ENCODE data around the gene F2RL1. TPM values are rescaled to one million over a fixed set of nuclear protein-coding genes. Genes with fewer than 3 reads are reported as not detected.
"Not testable (repeated sequence)": the region's sequence is repeated elsewhere in the genome, so short reads cannot be mapped to it uniquely, and the experiment has no call there.

Gene F2RL1
- total and polyA plus RNA-seq, 5 donors = 0.68 to 3.3 (median 1.4) TPM

DNA sequence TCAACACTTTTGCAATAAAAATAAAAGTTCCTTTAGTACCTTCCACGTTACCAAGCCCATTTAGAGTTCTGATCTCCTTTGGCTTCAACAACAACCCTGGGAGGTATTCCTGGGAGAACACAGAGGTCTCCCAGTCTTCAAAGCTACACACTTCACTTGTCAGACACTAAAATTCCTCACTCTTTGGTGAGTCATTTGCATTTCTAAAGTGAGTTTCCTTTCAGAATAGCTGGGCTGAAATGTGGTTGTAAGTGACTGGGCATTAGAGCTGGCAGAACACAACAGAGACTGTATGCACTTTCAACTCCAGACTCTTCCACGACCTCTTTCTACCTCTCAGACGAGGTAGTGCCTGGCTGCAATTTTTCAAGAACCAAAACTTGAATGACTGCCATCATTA is 11.5 kb upstream of the F2RL1 start:
- Histone ChIP-seq H3K9me3 (ENCODE audit: control insufficient read depth, low read length) (no peaks in the 10 kb centered on the region), H3K4me1 (ENCODE audit: control insufficient read depth, insufficient read depth, low read length) (no peaks in the 10 kb centered on the region), H3K4me3 (ENCODE audit: low read length) (no peak overlapping the region), H3K27ac (ENCODE audit: low read length) (no peak overlapping the region), H3K27me3 (ENCODE audit: control insufficient read depth, insufficient read depth) (no peaks in the 10 kb centered on the region)
- whole genome bisulfite sequencing = 82% methylated on average over 3 of the region's 3 CpGs
- ATAC-seq (no peak), DNase-seq (no peak)
- intact Hi-C loops (cut with DNase I) = no loop called here

DNA sequence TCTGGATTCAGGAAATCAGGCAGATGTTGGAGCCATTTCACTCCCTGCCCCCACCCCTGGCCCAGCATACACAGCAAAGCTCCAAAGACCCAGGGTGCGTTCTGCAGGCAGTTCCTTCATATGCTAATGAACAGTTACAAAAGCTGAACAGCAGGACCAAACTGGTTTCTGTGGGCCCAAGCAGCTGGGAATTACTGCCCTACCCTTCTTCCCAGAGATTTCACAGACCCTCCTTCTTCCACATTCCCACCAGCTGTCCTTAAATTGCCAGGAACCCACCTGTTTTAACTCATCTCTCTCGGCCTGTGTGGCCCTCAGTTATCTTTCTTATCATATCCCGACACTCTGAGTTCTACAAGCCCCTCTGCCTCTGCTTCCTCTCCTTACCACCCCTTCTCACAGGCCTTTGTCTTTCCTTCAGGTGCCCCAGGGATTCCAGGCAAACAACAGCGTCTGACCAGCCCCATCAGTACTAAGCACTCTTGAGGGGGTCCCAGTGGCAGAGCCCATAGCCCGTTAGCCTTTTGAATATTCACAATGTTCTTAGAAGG is 10.6 kb upstream of the F2RL1 start:
- DNase-seq (no peak), ATAC-seq (no peak)
- no peaks in the 10 kb centered on the region for H3K27me3 ChIP-seq (ENCODE audit: control insufficient read depth, insufficient read depth)
- no peaks in the 10 kb centered on the region for H3K4me1 ChIP-seq (ENCODE audit: control insufficient read depth, insufficient read depth, low read length)
- intact Hi-C loops (cut with DNase I) = no loop called here
- H3K4me3 ChIP-seq (ENCODE audit: low read length) = no peak overlapping the region
- H3K27ac ChIP-seq (ENCODE audit: low read length) = no peak overlapping the region
- 62% methylated on average over 5 of the region's 5 CpGs for WGBS
- H3K9me3 ChIP-seq (ENCODE audit: control insufficient read depth, low read length) = no peaks in the 10 kb centered on the region

- no peaks in the 10 kb centered on the region for H3K4me1 ChIP-seq (ENCODE audit: control insufficient read depth, insufficient read depth, low read length)
- H3K4me3 ChIP-seq (ENCODE audit: low read length) = no peak overlapping the region
- intact Hi-C loops (cut with DNase I) = no loop called here
- no peaks in the 10 kb centered on the region for H3K9me3 ChIP-seq (ENCODE audit: control insufficient read depth, low read length)
- 80% methylated on average over 4 of the region's 4 CpGs for WGBS
- ATAC-seq = no peak
- H3K27me3 ChIP-seq (ENCODE audit: control insufficient read depth, insufficient read depth) = no peaks in the 10 kb centered on the region
- no peak overlapping the region for H3K27ac ChIP-seq (ENCODE audit: low read length)
- no peak for DNase-seq
Observed at GRCh38 chr5:76809141-76809540, 9.7 kb upstream of the F2RL1 start.

DNA sequence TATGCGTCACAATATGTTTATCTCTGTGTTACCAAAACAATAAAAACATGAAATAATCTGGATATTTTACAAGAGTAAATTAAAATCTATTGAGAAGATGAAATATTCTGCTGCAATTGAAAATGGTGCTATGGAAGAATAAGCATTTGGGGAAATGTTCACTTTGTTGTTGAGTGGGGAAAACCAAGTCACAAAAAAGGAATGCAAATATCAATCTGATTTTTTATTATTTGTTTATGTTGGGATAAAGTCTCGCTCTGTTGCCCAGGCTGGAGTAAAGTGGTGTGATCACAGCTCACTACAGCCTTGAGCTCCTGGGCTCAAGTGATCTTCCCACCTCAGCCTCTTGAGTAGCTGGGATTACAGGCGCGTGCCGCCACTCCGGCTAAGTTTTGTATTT is 8.6 kb upstream of the F2RL1 start:
- DNase-seq = no peak
- WGBS = 96% methylated on average over 6 of the region's 6 CpGs
- intact Hi-C loops (cut with DNase I) = no loop called here
- no peak overlapping the region for H3K27ac ChIP-seq (ENCODE audit: low read length)
- no peaks in the 10 kb centered on the region for H3K4me1 ChIP-seq (ENCODE audit: control insufficient read depth, insufficient read depth, low read length)
- ATAC-seq = no peak
- no peaks in the 10 kb centered on the region for H3K9me3 ChIP-seq (ENCODE audit: control insufficient read depth, low read length)
- no peaks in the 10 kb centered on the region for H3K27me3 ChIP-seq (ENCODE audit: control insufficient read depth, insufficient read depth)
- H3K4me3 ChIP-seq (ENCODE audit: low read length) = no peak overlapping the region

- Histone ChIP-seq H3K9me3 (ENCODE audit: control insufficient read depth, low read length) (no peaks in the 10 kb centered on the region), H3K4me3 (ENCODE audit: low read length) (no peak overlapping the region), H3K27ac (ENCODE audit: low read length) (no peak overlapping the region), H3K27me3 (ENCODE audit: control insufficient read depth, insufficient read depth) (no peaks in the 10 kb centered on the region), H3K4me1 (ENCODE audit: control insufficient read depth, insufficient read depth, low read length) (no peaks in the 10 kb centered on the region)
- intact Hi-C loops (cut with DNase I) = no loop called here
- 94% methylated on average over 5 of the region's 5 CpGs for WGBS
- DNase-seq (no peak), ATAC-seq (no peak)
Observed at GRCh38 chr5:76811214-76811613, 7.6 kb upstream of the F2RL1 start.

DNA sequence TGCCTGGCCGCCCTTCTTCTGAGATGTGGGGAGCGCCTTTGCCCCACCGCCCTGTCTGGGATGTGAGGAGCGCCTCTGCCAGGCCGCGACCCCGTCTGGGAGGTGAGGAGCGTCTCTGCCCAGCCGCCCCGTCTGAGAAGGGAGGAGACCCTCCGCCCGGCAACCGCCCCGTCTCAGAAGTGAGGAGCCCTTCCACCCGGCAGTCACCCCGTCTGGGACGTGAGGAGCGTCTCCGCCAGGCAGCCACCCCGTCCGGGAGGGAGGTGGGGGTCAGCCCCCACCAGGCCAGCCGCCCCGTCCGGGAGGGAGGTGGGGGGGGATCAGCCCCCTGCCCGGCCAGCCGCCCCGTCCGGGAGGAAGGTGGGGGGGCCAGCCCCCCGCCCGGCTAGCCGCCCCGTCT is 6.6 kb upstream of the F2RL1 start:
- H3K4me1 ChIP-seq (ENCODE audit: control insufficient read depth, insufficient read depth, low read length); H3K27me3 ChIP-seq (ENCODE audit: control insufficient read depth, insufficient read depth); H3K27ac ChIP-seq (ENCODE audit: low read length); ATAC-seq; H3K4me3 ChIP-seq (ENCODE audit: low read length); intact Hi-C loops (cut with DNase I); H3K9me3 ChIP-seq (ENCODE audit: control insufficient read depth, low read length): not testable (repeated sequence)
- peak in 1 of 3 donors; percentile 61 for DNase-seq
- 97% methylated on average over 32 of the region's 32 CpGs for WGBS

DNA sequence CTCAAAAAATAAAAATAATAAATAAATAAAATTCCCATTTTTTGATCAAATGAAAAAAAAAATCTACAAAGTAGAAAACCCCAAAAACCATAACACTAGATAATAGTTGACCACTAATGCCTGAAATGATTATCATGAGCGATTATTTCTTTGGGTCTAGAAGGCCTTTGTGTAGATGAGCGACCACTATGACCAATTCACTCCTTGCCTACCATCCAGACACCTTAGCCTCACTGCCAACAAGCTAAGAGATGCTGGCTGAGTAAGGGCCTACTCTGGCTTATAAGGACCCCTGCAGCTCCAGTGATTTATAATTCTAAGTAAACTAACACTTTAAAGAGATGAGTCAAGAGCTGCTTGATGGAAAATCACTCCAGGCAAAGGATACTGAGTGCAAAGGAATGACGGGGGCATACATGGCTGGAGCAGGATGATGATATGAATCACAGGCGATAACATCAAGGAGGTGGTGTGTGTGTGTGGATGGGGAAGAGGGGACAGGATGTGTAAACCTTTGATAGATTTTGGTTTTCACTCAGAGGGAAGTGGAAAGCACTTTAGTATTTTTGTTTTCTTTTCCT is 4.8 kb upstream of the F2RL1 start:
- ATAC-seq (no peak), DNase-seq (no peak)
- intact Hi-C loops (cut with DNase I) = no loop called here
- no peak overlapping the region for H3K4me3 ChIP-seq (ENCODE audit: low read length)
- no peaks in the 10 kb centered on the region for H3K27me3 ChIP-seq (ENCODE audit: control insufficient read depth, insufficient read depth)
- H3K27ac ChIP-seq (ENCODE audit: low read length) = no peak overlapping the region
- H3K4me1 ChIP-seq (ENCODE audit: control insufficient read depth, insufficient read depth, low read length) = no peaks in the 10 kb centered on the region
- no peaks in the 10 kb centered on the region for H3K9me3 ChIP-seq (ENCODE audit: control insufficient read depth, low read length)
- WGBS = 85% methylated on average over 4 of the region's 4 CpGs

GRCh38 chr5:76816110-76816831 is 2.6 kb upstream of the F2RL1 start:
- ATAC-seq (no peak), DNase-seq (no peak)
- H3K4me3 ChIP-seq (ENCODE audit: low read length) = no peak overlapping the region
- no peaks in the 10 kb centered on the region for H3K27me3 ChIP-seq (ENCODE audit: control insufficient read depth, insufficient read depth)
- H3K27ac ChIP-seq (ENCODE audit: low read length) = no peak overlapping the region
- 84% methylated on average over 3 of the region's 3 CpGs for WGBS
- intact Hi-C loops (cut with DNase I) = no loop called here
- no peaks in the 10 kb centered on the region for H3K4me1 ChIP-seq (ENCODE audit: control insufficient read depth, insufficient read depth, low read length)
- H3K9me3 ChIP-seq (ENCODE audit: control insufficient read depth, low read length) = no peaks in the 10 kb centered on the region

DNA sequence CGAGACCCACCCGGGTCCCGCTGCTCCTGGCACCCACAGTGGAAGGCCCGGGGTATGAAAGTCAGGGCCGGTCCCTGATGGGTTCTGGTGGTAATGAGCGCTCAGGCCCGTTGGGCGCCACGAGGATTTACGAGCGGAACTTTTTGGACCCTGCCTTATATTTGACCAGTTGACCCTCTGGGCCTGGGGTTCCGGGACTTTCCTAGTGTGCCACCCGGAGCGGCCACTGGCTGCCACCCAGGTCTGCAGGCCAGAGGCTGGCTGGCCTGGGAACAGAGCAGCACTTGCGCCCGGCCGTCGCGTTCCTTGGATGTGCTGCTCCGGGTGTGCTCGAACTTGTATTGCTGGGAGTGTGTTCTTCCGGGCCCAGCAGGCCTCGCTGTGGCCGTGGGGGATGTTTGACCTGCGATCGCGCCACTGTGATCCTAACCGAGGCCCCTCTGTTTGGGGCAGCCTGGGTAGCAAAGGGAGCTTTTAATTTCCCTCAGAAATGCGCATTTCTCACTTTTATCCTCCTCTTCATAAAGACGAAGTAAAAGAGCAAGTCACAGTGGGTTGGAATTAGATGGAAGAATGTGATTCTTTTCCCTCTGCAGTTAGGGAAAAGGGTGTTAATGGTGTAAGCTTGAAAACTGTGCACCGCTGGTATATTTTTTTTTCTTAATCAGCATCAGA is 1.2 kb downstream of the F2RL1 start:
- WGBS = 42% methylated on average over 31 of the region's 31 CpGs
- peak in 2 of 3 donors; percentile 65 to 77 for DNase-seq
- no peak overlapping the region for H3K27ac ChIP-seq (ENCODE audit: low read length)

GRCh38 chr5:76820526-76820890 is 1.7 kb downstream of the F2RL1 start:
- Histone ChIP-seq H3K27me3 (ENCODE audit: control insufficient read depth, insufficient read depth) (no peaks in the 10 kb centered on the region), H3K4me1 (ENCODE audit: control insufficient read depth, insufficient read depth, low read length) (no peaks in the 10 kb centered on the region), H3K27ac (ENCODE audit: low read length) (no peak overlapping the region), H3K4me3 (ENCODE audit: low read length) (no peak overlapping the region), H3K9me3 (ENCODE audit: control insufficient read depth, low read length) (no peaks in the 10 kb centered on the region)
- no peak for DNase-seq
- no peak for ATAC-seq
- intact Hi-C loops (cut with DNase I) = no loop called here
- 80% methylated on average over 2 of the region's 2 CpGs for WGBS

More for the DNA sequence above, 1.2 kb downstream of the F2RL1 start:
- peak; percentile 25 to 36 for ATAC-seq
- intact Hi-C loops (cut with DNase I) = no loop called here
- Histone ChIP-seq H3K27me3 (ENCODE audit: control insufficient read depth, insufficient read depth) (no peaks in the 10 kb centered on the region), H3K9me3 (ENCODE audit: control insufficient read depth, low read length) (no peaks in the 10 kb centered on the region), H3K4me3 (ENCODE audit: low read length) (peak overlapping the region; percentile 68), H3K4me1 (ENCODE audit: control insufficient read depth, insufficient read depth, low read length) (no peaks in the 10 kb centered on the region)

GRCh38 chr5:76821136-76821535 is 2.3 kb downstream of the F2RL1 start:
- intact Hi-C loops (cut with DNase I) = no loop called here
- H3K27ac ChIP-seq (ENCODE audit: low read length) = no peak overlapping the region
- DNase-seq (no peak), ATAC-seq (no peak)
- WGBS = 80% methylated on average over 4 of the region's 4 CpGs
- no peaks in the 10 kb centered on the region for H3K27me3 ChIP-seq (ENCODE audit: control insufficient read depth, insufficient read depth)
- no peak overlapping the region for H3K4me3 ChIP-seq (ENCODE audit: low read length)
- no peaks in the 10 kb centered on the region for H3K4me1 ChIP-seq (ENCODE audit: control insufficient read depth, insufficient read depth, low read length)
- H3K9me3 ChIP-seq (ENCODE audit: control insufficient read depth, low read length) = no peaks in the 10 kb centered on the region
